ENCODE data around the gene MAFF.
"Not testable (repeated sequence)": the region's sequence is repeated elsewhere in the genome, so short reads cannot be mapped to it uniquely, and the experiment has no call there.

The MAFF gene

GRCh38 chr22:38226853-38227649 is 25.3 kb downstream of the MAFF start:
- DNase-seq, result no peak

GRCh38 chr22:38228326-38228872 is 26.6 kb downstream of the MAFF start:
- DNase-seq, result no peak

- DNase-seq, result no peak
These were observed 27.3 kb downstream of the MAFF start for GRCh38 chr22:38228873-38229740.

- peak; percentile 66 to 85 (median 83) for DNase-seq
These were observed 28.5 kb downstream of the MAFF start for GRCh38 chr22:38230108-38230825.

- DNase-seq, result no peak
These were observed 29.1 kb downstream of the MAFF start for GRCh38 chr22:38230916-38231315.

- no peak for DNase-seq
These were observed 30.4 kb downstream of the MAFF start for GRCh38 chr22:38232196-38232595.

- DNase-seq, result no peak
These were observed 31.6 kb downstream of the MAFF start for GRCh38 chr22:38233427-38233826.

GRCh38 chr22:38233856-38234255 is 32.1 kb downstream of the MAFF start:
- DNase-seq, result not testable (repeated sequence)

- no peak for DNase-seq
These were observed 33.6 kb downstream of the MAFF start for GRCh38 chr22:38235240-38235850.

GRCh38 chr22:38236786-38237185 is 35.0 kb downstream of the MAFF start:
- DNase-seq, result no peak

GRCh38 chr22:38238519-38239071 is 36.8 kb downstream of the MAFF start:
- no peak for DNase-seq

GRCh38 chr22:38239101-38239761 is 37.4 kb downstream of the MAFF start:
- DNase-seq, result no peak

GRCh38 chr22:38240734-38241252 is 39.0 kb downstream of the MAFF start:
- peak in 1 of 4 experiments; percentile 24 for DNase-seq

- no peak for DNase-seq
These were observed 41.4 kb downstream of the MAFF start for GRCh38 chr22:38243007-38243765.

GRCh38 chr22:38244106-38244505 is 42.3 kb downstream of the MAFF start:
- no peak for DNase-seq

- no peak for DNase-seq
These were observed 44.4 kb downstream of the MAFF start for GRCh38 chr22:38246046-38246658.

GRCh38 chr22:38246692-38247091 is 44.9 kb downstream of the MAFF start:
- no peak for DNase-seq

- no peak for DNase-seq
These were observed 45.9 kb downstream of the MAFF start for GRCh38 chr22:38247713-38248112.

GRCh38 chr22:38248280-38248679 is 46.5 kb downstream of the MAFF start:
- no peak for DNase-seq

- DNase-seq, result no peak
These were observed 47.5 kb downstream of the MAFF start for GRCh38 chr22:38249301-38249700.

Measured in suppressor macrophage (primary cell).